Sciatic nerve (tissue), 2 donors: ENCODE measurements around the gene MYO18B. TPM values are rescaled to one million over a fixed set of nuclear protein-coding genes. Genes with fewer than 3 reads are reported as not detected.
A peak's percentile ranks its signal among the peaks of the same experiment; 100 is the strongest.
"Not testable (repeated sequence)": the region's sequence is repeated elsewhere in the genome, so short reads cannot be mapped to it uniquely, and the experiment has no call there.

Source experiments
- ATAC-seq: fragments of 200-7000 bp; cut with Tn5 transposase; one replicate; pipeline ENCODE4 v1.9.1; 2020; ENCODE audit warnings: mild to moderate bottlenecking, moderate library complexity
- DNase-seq: peaks from one replicate; pipeline ENCODE4 v3.0.0-alpha.2; 2020; ENCODE audit warnings: low spot score
- intact Hi-C: fragments of 100-400 bp; cut with DNase I; formaldehyde crosslinking; loops from one replicate; pipeline ENCODE4 v1.14.2; 2022
- total RNA-seq: library from RNA; stranded (reverse); fragmentation: NEBNext Ultra II Directional; extraction: Animal tissue kit (Norgen Biotek cat#: 25700); gene quantifications from one replicate; pipeline ENCODE4 v1.2.1, GENCODE V29; 2021
- donor health status: DM: no; HTN: no; CAD: no.
- donor health status: DM: no; HTN: no; CAD: no.

The MYO18B gene
- total RNA-seq, 1 donor from 2014 or later = not detected

DNA sequence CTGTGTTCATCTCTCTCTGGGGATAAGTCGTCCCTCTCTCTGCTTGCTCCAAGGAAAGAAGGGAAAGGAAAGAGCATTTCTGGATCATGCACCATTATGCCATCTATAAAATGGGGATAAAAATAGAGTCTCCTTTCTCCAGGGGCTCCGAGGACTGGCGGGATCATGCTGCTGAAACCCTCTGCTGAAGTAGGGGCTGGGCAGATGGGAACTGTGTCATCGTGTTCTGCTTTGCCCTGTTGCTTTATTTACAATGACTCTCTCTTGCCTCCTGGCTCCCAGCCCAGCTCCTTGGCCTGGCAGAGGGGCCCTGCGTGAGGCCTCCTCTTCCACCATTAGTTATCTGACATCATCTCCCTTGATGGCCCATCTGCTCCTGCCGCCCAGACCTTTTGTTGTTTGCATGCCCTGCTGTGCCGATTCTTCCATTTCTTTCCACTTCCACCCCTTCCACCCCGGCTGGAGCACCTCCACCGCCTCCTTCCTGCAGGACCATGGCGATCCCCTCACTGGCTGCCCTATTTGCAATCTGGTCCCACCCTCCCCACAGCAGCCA, 200.9 kb downstream of the MYO18B start:
- DNase-seq (no peak), ATAC-seq (peak; percentile 53)
- intact Hi-C loops = no loop called here

DNA sequence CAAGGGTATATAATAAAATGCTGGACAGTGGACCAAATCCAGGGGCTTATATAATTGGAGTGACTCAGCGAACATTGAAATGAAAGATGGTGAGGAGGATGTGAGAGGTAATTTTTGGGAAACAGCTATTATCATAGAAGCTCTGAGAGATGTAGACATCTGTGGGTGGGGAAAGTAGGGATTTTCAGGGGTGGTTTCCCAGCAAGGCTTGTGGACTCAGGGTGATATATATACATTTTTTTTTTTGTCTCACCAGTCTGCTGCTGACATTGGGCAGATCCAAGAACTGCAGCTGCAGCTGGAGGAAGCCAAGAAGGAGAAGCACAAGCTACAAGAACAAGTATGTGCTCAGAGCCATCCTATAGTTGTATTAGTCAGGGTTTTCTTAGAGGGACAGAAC, 208.1 kb downstream of the MYO18B start:
- ATAC-seq = no peak
- DNase-seq = no peak
- intact Hi-C loops = no loop called here

DNA sequence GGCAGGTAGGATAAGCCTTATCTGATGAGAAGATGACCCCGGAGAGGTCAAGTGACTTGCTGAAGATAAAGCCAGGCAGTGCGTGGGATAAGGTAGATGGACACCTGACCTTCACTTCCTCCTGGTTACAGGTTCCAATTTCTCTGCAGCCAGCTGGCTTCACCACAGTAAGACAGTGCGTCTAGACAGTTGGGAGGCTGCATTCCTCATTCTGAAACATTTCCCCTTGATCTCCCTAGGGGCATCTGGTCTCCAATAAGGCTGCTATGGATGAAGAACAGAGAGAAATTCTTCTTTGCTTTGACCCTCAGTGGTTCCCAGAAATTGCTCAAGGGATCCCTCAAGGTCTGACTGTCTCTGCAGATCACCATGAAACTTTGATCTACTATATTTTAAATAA, 211.3 kb downstream of the MYO18B start:
- ATAC-seq (no peak), DNase-seq (no peak)
- intact Hi-C loops = no loop called here

DNA sequence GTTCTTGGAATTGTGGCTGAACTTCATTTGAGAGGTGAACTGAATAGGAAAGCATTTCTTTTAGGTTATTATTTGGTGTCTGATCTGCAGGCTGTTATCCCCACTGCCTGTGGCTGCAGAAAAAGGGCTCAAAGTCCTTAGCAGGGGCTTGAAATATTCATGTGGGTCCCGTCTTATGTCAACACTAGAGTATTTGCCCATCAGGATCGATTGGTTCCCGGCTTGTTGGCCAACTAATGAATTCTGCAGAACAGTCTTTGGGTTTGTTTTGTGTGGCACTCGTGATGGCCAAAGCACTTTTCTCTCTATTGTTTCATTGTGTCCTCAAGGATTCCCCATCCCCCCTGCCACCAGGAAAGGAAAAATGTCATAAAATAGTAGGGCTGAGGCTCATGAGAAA, 211.9 kb downstream of the MYO18B start:
- intact Hi-C loops = no loop called here
- ATAC-seq = no peak
- no peak for DNase-seq

DNA sequence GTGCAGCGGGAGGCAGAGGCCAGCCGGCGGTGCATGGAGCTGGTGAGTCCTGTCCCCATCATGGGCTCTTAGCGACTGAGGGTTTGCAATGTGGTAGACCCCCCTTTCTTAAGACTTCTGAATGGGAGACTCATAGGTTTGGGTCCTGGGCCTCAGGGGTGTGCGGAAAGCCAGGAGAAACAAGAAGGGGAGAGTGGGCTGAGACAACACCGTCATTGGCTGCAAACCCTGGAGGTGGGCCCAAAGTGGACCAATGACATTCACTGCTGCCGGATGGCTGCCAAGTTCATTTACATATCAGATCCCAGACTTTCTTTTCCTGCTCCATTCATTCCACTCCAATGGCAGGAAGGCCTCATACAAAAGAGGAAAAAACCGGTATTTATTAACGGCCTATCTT, 213.3 kb downstream of the MYO18B start:
- intact Hi-C loops = no loop called here
- ATAC-seq (no peak), DNase-seq (no peak)

DNA sequence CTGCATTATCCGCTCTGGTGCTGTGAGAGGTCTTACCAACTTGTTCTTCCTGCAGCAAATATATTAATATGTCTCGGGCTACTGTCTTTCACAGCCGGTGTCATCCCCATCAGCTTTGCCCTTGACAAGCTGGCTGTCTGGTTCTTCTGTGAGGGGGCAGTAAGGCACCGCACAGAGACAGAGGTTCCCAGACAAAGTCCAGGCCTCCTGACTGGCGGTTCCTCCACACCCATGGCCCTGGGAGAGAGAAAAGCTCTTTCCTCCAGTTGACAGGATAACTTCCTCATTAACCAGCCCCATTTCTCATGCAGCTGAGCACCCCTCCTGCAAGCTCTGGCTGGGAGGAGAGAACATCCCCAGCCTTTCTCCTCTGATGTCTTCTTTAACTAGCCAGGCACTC, 214.8 kb downstream of the MYO18B start:
- intact Hi-C loops = no loop called here
- DNase-seq = no peak
- ATAC-seq = no peak

DNA sequence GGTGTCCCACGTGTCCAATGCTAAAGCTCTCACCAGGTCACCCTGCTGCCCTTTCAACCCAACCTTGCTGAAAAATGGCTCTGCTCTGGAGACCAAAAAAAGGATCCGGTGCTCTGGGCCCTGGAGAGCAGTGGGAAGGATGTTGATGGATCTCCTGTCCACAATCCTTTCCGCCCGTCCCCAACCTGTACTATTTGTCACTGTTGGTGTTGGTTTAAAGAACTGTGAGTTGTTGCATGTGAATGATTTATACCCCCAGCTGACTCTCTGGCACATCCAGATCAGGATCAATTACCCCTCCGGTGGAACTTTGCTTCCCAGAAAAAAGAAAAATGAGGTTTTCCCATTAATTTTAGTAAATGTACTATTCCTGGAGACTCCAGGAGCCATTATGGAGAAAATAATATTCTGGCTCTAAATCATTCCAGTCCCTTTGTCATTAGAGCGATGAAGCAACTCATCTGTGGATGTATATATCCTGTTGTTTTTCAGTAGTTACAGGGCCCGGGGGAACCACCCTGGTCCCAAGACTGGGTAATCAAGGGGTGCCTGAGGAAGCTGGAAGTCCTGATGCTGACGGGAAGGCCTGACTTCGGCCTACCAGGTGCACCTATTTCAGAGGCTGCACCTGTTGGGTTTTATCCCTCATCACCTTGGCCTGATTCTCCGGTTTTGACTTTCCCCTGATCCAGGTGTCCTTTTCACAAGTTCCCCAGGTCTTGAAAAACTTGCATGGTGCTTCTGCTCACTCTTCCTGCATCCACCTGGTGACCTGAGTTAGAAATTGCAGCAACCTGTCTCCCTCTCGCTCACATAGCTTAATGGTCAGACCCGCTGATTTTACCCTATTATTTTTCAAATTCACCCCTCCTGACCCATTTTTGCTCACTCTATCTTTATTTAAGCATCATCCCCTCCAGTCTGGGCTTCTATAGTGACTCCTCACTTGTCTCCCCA, 218.1 kb downstream of the MYO18B start:
- intact Hi-C loops = no loop called here
- no peak for ATAC-seq

DNA sequence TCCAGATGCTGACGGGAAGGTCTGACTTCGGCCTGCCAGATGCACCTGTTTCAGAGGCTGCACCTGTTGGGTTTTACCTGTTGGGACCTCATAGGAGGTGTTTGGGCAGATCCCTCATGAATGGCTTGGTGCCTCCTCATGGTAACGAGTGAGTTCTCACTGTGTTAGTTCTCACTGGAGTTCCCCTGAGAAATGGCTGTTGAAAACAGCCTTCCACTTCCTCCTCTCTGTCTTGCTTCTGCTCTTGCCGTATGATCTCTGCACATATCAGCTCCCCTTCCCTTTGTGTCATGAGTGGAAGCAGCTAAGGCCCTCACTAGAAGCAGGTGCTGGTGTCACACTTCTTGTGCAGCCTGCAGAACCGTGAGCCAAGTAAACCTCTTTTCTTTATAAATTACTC, 219.7 kb downstream of the MYO18B start:
- intact Hi-C loops = no loop called here
- ATAC-seq (no peak), DNase-seq (no peak)

More for the DNA sequence above, 218.1 kb downstream of the MYO18B start:
- no peak for DNase-seq

DNA sequence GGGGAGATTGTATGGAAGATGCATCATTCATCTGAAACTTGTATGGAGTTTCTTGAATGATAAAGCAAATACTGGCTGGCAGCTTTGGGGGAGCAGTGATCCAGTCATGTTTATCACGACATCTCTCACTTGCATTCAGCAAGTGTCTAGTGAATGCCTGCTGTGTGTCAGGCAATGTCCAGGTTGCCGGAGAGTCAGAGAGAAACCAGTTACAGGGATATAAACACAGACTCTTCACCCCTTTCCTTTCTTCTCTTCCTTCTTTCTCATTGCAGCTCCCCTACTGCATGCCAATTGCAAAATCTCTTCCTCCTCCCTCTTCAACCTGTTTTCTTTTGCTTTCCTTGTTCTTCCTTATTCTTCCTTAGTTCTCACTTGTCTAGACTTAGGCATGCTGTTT, 220.7 kb downstream of the MYO18B start:
- no peak for ATAC-seq
- intact Hi-C loops = no loop called here
- no peak for DNase-seq

DNA sequence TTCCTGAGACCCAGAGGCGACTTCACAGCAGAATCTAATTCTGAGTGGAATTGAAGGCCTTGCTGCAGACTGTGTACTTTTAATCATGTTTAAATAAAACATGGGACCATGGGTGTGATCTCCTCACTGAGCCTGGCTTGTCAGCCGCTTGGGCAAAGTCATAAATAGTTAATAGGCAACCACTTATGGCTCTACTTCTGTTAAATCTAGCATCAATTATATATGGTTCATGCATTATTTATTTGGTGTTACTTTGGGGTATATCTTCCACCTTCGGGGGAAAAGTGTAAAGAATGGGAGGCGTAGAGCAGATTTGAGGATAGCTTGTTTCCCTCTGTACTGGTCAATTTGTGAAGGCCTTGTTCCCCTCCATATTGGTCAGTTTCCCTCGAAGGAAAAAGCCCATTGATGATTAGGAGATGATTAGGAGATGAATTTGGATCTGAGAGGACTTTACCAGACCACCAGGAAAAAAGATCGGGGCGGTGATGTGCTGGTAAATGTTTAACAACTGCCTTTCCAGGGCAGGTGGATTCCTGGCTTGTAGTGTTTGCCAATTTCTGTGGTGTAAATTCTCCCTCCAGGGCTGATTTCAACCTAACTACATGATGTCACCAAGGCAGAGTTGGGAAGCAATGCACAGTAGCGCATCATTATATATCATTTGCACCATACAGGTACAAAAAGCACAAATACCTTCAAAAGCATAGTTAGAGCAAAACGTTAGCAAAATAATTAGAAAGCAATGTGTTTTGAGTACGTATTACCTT, 223.2 kb downstream of the MYO18B start:
- ATAC-seq (no peak), DNase-seq (no peak)
- intact Hi-C loops = no loop called here

DNA sequence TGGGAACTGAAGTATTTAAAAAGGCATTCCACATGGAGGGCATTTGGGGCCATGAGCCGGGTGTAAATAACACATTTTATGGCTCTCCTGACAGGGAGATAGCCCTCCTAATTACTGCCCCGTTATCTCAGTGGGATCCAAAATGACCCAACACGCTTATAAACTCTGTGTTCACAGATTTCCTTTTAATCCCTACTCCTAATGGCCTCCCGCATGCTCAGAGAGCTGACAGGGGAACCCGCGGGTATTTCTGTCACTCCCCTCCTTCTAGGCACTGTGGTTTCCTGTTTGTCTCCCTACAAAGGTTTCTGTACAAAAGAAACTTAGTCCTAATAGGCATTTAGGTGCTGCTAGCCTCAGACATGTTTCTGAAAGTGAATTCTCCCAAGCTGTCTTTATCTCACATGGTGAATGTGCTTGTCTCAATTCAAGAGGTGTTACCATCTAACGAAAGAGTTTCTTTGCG, 224.5 kb downstream of the MYO18B start:
- ATAC-seq = no peak
- DNase-seq = no peak
- intact Hi-C loops = no loop called here

DNA sequence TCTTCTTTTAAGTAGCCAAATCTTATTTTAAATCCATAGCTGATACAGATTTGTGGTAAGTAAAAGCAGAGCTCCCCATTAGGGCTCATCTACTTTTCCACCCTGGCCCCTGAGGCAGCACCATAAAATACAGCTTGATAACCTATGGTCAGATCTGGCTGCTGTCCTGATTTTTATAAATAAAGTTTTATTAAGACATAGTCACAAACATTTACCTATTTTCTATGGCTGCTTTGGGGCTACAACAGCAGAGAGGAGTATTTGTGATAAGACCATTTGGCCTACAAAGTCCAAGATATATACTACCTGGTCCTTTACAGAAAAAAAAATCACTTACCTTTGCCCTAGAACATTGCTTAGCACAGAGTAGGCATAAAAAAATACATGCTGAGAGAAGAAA, 227.3 kb downstream of the MYO18B start:
- intact Hi-C loops = no loop called here
- ATAC-seq (no peak), DNase-seq (no peak)

DNA sequence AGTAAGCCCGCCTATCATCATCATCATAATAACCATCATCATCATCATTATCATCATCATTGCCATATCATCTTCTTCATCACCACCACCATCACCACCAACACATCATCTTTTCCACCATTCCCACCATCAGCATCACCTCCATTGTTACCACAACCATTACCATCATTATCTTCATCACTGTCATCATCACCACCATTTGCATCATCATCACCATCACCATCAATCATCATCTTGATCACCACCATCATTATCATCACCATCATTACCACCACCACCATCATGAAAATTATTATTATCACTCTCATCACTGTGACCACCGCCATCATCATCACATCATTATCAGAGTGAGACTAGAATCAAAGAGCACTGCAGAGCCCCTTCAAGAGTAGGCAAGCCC, 227.9 kb downstream of the MYO18B start:
- no peak for ATAC-seq
- DNase-seq = no peak
- intact Hi-C loops = no loop called here

DNA sequence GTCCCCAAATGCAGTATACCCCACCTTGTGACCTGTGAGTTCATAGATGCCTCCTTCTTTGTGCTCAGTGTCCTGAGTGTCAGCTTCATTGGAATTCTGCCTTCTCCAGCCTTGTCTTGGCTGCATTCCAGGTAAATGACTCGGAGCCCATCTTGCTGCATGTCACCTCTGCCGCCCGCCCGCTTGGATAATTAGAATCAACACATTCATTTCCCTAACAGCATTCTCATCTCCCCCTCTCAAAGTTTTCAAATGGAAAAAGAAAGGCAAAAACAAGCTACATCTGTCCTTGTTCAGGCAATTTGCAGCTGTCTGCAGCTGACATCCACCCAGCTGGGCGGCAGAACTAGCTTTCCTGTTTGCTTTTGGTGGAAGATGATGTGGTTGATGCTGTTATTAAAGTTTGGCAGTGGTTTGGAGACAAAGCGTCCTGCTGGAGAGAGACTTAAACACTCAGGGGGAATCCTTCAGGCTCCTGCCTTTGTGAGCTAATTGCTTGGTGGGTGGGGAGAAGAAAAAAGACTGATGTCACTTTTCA, 228.5 kb downstream of the MYO18B start:
- intact Hi-C loops = no loop called here
- DNase-seq = no peak

DNA sequence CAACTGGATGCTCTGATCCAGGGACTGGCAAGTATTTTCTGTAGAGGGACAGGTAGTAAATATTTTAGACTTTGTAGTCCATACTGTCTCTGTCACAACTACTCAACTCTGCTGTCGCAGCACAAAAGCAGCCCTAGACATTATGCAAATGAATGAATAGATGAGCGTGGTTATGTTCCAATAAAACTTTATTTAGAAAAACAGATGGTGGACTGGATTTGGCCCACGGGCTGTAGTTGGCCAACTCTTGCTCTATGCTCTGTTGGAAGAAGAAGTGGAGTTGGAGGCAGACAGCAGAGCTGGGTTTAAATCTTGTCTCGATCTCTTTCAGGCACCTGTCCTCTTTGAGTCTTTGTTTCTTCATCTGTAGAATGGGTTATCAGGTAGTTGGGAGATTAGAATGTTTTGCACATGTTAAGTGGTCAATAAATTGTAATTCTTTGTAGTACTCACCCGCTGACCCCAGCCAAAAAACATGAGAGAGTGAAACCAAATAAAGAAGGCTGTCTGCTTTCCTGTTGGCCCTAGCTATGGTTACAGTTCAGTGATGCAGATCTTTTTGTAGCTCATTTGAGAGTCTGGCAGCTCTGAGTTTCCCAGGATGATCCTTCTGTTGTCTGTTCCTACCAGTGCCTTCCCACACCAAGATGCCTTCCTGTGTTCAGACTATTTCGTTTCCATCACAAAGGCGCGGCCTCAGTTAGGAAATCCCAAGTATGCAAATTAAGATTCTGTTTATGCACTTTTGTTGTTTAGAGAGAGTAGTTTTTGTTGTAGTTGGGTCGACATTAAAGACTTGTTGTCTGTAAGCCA, 229.2 kb downstream of the MYO18B start:
- ATAC-seq = no peak
- no peak for DNase-seq
- intact Hi-C loops = no loop called here

More for the DNA sequence above, 228.5 kb downstream of the MYO18B start:
- ATAC-seq = peak; percentile 71

DNA sequence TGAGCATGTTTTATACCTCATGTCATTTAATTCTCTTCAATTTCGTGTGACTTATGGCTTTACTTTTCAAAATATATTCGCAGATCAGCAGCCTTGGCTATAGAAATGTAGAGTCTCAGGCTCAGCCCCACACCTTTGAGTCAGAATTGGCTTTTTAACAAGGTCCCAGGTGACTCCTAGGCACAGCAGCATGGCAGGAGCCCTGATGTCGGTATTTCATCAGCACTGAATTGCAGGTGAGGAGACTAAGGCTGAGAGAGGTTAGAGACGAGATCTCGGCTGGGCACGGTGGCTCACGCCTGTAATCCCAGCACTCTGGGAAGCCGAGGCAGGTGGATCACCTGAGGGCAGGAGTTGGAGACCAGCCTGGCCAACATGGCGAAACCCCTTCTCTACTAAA, 230.4 kb downstream of the MYO18B start:
- intact Hi-C loops = no loop called here
- ATAC-seq = no peak

DNA sequence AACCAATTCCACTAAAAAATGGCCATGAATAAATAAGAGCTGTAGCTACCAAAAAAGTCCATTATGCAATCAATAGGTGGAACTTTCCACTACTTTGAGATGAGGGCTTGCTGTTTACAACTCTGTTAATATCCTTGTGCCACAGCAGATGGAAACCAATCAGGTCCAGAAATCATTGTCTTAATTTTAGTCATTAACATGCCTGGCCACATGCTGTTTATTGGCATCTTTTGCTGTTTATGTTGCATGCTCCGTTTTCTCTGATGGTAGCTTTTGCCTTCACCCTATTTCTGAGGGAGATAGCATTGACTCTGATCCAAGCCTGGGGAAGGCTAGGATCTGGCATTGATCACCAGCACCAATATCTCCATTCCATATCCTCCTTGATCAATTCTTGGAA, 234.4 kb downstream of the MYO18B start:
- intact Hi-C loops = no loop called here
- DNase-seq = no peak
- ATAC-seq = no peak

More for the DNA sequence above, 230.4 kb downstream of the MYO18B start:
- no peak for DNase-seq

DNA sequence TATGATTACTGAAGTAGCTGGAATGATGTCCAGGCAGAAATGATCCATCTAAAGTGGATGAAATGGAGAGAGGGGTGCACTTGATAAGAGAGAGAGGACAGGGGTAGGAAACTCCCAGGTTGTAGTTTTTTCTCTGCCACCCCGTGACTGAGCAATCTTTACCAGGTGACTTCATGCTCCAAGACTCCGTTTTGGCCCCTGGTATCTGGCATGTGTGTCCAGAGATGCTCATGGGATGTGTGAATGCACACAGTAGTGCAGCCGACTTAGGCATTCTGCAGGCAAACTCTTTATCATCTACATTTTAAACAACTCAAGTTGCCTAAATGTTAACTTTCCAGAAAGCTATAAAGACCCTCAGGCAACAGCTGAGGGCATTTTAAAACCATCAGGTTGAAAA, 238.0 kb downstream of the MYO18B start:
- DNase-seq (no peak), ATAC-seq (no peak)
- intact Hi-C loops = no loop called here

DNA sequence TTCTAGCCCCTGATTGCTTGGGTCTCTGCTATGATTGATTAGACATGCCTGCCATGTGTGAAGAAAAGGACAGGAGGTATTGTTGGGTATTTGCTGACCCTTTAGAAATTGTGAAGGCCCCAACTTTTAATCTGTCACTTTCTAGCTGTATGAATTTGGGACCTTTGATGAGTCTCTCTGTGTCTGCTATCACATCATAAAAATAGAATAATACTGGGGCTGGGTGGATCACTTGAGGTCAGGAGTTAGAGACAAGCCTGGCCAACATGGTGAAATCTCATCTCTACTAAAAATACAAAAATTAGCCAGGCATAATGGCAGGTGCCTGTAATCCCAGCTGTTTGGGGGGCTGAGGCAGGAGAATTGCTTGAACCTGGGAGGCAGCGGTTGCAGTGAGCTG, 242.9 kb downstream of the MYO18B start:
- DNase-seq, ATAC-seq, intact Hi-C loops: not testable (repeated sequence)
